Aorta (tissue), 5 donors: ENCODE data around the gene E2F2. TPM values are rescaled to one million over a fixed set of nuclear protein-coding genes. Genes with fewer than 3 reads are reported as not detected.
A peak's percentile ranks its signal among the peaks of the same experiment; 100 is the strongest.

Experiments
- ATAC-seq: fragments of 200-7000 bp; cut with Tn5 transposase; one replicate; pipeline ENCODE4 v1.9.1; 2022; ENCODE audit warnings: moderate library complexity; ENCODE audit not compliant: low FRiP score
- DNase-seq, 2 donors: peaks; one replicate each; pipeline ENCODE4 v3.0.0-alpha.2; 2020
- H3K27ac ChIP-seq, 2 donors: one replicate each; pipeline ENCODE4 v1.5.1; 2013; ENCODE audit warnings: low read length in 2 of 2, mild to moderate bottlenecking in 2 of 2, moderate library complexity in 2 of 2, control low read depth in 1 of 2, inconsistent platforms in 1 of 2, low read depth in 1 of 2
- H3K27me3 ChIP-seq, 2 donors: one replicate each; pipeline ENCODE4 v1.6.1; 2013; ENCODE audit warnings: control low read depth in 1 of 2, low read length in 1 of 2, mild to moderate bottlenecking in 1 of 2, moderate library complexity in 1 of 2; ENCODE audit not compliant: insufficient read depth in 2 of 2, control insufficient read depth in 1 of 2
- H3K36me3 ChIP-seq, 2 donors: one replicate each; pipeline ENCODE4 v1.6.1; 2013; ENCODE audit warnings: control low read depth in 1 of 2, low read length in 1 of 2, mild to moderate bottlenecking in 1 of 2; ENCODE audit not compliant: insufficient read depth in 2 of 2, control insufficient read depth in 1 of 2
- H3K4me1 ChIP-seq, 2 donors: one replicate each; pipeline ENCODE4 v1.6.1; 2013; ENCODE audit warnings: low read length in 2 of 2, control low read depth in 1 of 2, mild to moderate bottlenecking in 1 of 2, moderate library complexity in 1 of 2; ENCODE audit not compliant: insufficient read depth in 2 of 2, control insufficient read depth in 1 of 2
- H3K4me3 ChIP-seq, 2 donors: one replicate each; pipeline ENCODE4 v1.5.1; 2013; ENCODE audit warnings: low read length in 2 of 2, control low read depth in 1 of 2, mild to moderate bottlenecking in 1 of 2
- H3K9me3 ChIP-seq: one replicate; pipeline ENCODE4 v1.6.1; 2013; ENCODE audit warnings: mild to moderate bottlenecking, low read length; ENCODE audit not compliant: control insufficient read depth
- WGBS, 2 donors: extraction: QIAGEN DNeasy Blood & Tissue Kit; methylation state at CpG; one replicate each; pipeline ENCODE4 v1.1.7; 2013; 5-methylcytosine and 5-hydroxymethylcytosine counted together
- intact Hi-C, 2 donors: fragments of 100-400 bp; cut with DNase I; formaldehyde crosslinking; loops; one replicate each; pipeline versions ENCODE4 v1.14.2 to v1.15.0; 2022
- polyA plus RNA-seq, 2 donors: library from polyadenylated mRNA; stranded (reverse); fragments of 200-250 nt; gene quantifications; one replicate each; pipeline ENCODE4 v1.2.3, GENCODE V29; 2013
- total RNA-seq, 2 donors: library from RNA; stranded (reverse); fragmentation: NEBNext Ultra II Directional; extraction: Animal tissue kit (Norgen Biotek cat#: 25700); gene quantifications; one replicate each; pipeline ENCODE4 v1.2.1, GENCODE V29; 2021
- donor health status: healthy with polysubstance abuse.
- donor health status: Bipolar disorder and iron deficiency.
- donor health status: DM: no; HTN: no; CAD: no.
- donor health status: DM: no; HTN: no; CAD: no.
- donor health status: DM: yes; HTN: yes; CAD: no.

Gene E2F2
- total and polyA plus RNA-seq, 4 donors: 0.42 to 0.96 (median 0.50) TPM; not detected in 1

DNA sequence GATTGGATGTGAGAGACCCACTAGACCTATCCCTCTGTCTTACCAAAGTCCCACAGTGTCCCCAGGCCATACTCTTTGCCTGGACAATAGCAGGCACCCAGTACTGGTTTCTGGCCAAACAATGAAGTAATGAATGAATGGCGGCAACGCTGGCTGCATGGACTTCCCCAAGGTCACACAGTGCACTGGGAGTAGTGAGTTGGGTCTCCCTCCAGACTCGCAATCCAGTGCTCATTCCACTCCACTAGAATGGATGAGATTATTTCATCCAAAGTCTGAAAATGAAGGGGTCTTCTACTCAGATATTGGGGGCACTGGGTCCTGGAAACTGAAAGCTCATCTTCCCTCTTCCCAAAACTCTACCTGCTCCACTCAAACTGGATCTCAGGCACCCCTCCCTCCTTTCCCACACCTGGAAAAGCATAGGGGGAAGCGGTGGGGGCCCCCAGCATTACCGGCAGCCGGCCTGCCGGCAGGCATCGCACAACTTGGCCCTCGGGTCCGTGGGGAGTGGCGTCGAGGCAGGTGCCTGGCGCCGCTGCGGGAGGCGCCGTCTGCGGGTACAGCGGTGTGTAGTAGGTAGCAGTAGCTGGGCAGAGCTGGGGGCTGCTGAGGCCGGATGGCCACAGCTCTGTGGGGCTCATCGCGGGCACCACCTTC, 816 bp downstream of the E2F2 start:
- DNase-seq: peak in 1 of 2 donors; percentile 45
- 8 to 9% methylated on average over 22 of the region's 22 CpGs for WGBS, 2 donors
- Histone ChIP-seq H3K27me3 (no peaks in the 10 kb centered on the region), H3K27ac (no peak overlapping the region), H3K36me3 (no peaks in the 10 kb centered on the region), H3K4me3 (no peak overlapping the region), H3K9me3 (no peaks in the 10 kb centered on the region), H3K4me1 (no peaks in the 10 kb centered on the region)
- intact Hi-C loops: loop anchor here in 1 of 2 donors (10.0 kb wide), 1 partner anchor 185 kb away; the partner anchor contains the start of gene HNRNPR
- ATAC-seq: no peak

- Histone ChIP-seq H3K9me3 (no peaks in the 10 kb centered on the region), H3K27ac (no peak overlapping the region), H3K4me1 (no peaks in the 10 kb centered on the region), H3K4me3 (no peak overlapping the region), H3K36me3 (no peaks in the 10 kb centered on the region), H3K27me3 (no peaks in the 10 kb centered on the region)
- intact Hi-C loops: loop anchor here in 1 of 2 donors (10.0 kb wide), 1 partner anchor 185 kb away; the partner anchor contains the start of gene HNRNPR
- 56 to 58% methylated on average over 8 of the region's 8 CpGs for WGBS, 2 donors
- no peak for ATAC-seq
- no peak for DNase-seq
Measured at GRCh38 chr1:23529146-23530086, 1.6 kb downstream of the E2F2 start.

- intact Hi-C loops: no loop called here
- Histone ChIP-seq H3K9me3 (no peaks in the 10 kb centered on the region), H3K4me3 (no peak overlapping the region), H3K27ac (no peak overlapping the region), H3K4me1 (no peaks in the 10 kb centered on the region), H3K36me3 (no peaks in the 10 kb centered on the region), H3K27me3 (no peaks in the 10 kb centered on the region)
- DNase-seq (peak; percentile 90 to 91), ATAC-seq (peak; percentile 59)
- 22 to 23% methylated on average over 9 of the region's 9 CpGs for WGBS, 2 donors
Measured at GRCh38 chr1:23528250-23528978, 2.6 kb downstream of the E2F2 start.

DNA sequence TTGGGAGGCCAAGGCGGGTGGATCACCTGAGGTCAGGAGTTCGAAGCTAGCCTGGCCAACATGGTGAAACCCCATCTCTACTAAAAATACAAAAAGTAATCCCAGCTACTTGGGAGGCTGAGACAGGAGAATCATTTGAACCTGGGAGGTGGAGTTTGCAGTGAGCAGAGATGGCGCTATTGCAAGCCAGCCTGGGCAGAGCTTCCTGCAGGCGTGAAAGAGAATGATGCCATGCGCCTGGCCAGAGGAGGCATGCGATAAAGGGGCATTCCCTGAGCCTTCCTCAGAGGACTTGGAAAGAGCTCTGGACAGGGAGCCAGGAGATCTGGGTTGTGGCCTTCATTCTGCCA, 3.2 kb downstream of the E2F2 start:
- H3K4me1 ChIP-seq: no peaks in the 10 kb centered on the region

DNA sequence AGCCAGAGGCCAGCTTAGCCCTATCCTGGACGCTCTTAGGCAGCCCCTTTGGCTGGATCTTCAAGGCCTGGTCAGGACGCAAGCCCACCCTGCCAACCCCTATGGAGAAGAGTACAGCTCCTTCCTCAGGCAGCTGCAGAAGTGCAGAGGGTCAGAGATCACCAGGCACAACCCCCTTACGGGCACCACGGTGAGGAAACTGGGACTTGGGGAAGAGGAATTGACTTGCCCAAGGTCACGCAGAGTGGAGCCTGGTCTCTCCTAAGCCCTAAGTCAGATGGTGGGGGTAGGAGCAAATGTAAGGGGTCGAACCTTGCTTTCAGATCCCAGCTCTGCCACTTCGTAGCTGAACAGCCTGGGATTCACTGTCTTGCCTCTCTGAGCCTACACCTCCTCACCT, 3.7 kb downstream of the E2F2 start:
- Histone ChIP-seq H3K27ac (no peak overlapping the region), H3K4me1 (no peaks in the 10 kb centered on the region), H3K36me3 (no peaks in the 10 kb centered on the region), H3K4me3 (no peak overlapping the region), H3K27me3 (no peaks in the 10 kb centered on the region), H3K9me3 (no peaks in the 10 kb centered on the region)
- ATAC-seq: no peak
- DNase-seq: no peak
- intact Hi-C loops: no loop called here
- WGBS, 2 donors: 94 to 95% methylated on average over 7 of the region's 7 CpGs

More for the DNA sequence above, 3.2 kb downstream of the E2F2 start:
- no peak for DNase-seq
- H3K27me3 ChIP-seq: no peaks in the 10 kb centered on the region
- WGBS, 2 donors: 81 to 82% methylated on average over 6 of the region's 6 CpGs
- H3K4me3 ChIP-seq: no peak overlapping the region
- no peaks in the 10 kb centered on the region for H3K36me3 ChIP-seq
- intact Hi-C loops: no loop called here
- no peaks in the 10 kb centered on the region for H3K9me3 ChIP-seq
- no peak for ATAC-seq
- H3K27ac ChIP-seq: no peak overlapping the region

GRCh38 chr1:23526329-23527041, 4.5 kb downstream of the E2F2 start:
- DNase-seq: no peak
- Histone ChIP-seq H3K4me3 (no peak overlapping the region), H3K36me3 (no peaks in the 10 kb centered on the region), H3K27me3 (no peaks in the 10 kb centered on the region), H3K4me1 (no peaks in the 10 kb centered on the region), H3K9me3 (no peaks in the 10 kb centered on the region), H3K27ac (no peak overlapping the region)
- 95 to 99% methylated on average over 8 of the region's 8 CpGs for WGBS, 2 donors
- no peak for ATAC-seq
- intact Hi-C loops: no loop called here

DNA sequence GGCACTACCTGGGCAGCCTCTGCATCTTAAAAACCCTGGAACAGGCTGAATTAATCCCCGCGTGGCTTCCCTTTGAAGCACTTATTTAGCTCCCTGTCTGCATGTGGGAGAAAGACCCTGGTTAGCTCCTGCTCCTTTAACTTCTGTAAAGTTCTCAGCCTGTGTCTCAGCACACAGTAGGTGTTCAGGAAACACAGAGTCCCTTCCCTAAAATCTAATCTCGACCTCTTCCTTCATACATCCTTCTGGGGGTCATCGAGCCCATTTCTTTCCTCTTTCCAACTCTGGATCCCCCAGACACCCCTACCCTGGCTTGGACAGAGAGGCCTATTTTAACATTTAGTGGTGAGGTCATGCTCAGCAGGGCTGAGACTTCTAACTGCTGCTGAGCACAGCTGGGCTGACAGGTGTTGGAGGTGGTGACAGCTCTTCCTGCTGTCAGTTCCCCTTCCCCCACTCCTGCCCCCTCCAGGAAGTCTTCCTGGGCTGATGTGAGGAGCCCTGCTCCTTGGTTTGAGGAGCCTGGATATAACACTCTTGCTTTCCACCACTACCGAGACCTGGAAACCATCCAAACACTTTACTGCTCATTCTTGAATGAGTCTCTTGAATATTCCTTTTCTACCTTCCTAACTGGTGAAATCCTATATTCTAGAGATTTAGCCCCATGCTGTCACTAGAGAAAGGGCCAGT, 5.3 kb downstream of the E2F2 start:
- no peak overlapping the region for H3K27ac ChIP-seq
- no peaks in the 10 kb centered on the region for H3K27me3 ChIP-seq
- ATAC-seq: no peak

More for the DNA sequence above, 5.3 kb downstream of the E2F2 start:
- H3K4me1 ChIP-seq: no peaks in the 10 kb centered on the region
- H3K4me3 ChIP-seq: no peak overlapping the region
- intact Hi-C loops: no loop called here
- no peaks in the 10 kb centered on the region for H3K9me3 ChIP-seq
- H3K36me3 ChIP-seq: no peaks in the 10 kb centered on the region
- DNase-seq: no peak
- 83 to 84% methylated on average over 5 of the region's 5 CpGs for WGBS, 2 donors
